T-cell (primary cell): Measurements from ENCODE around the gene CNP. TPM values are rescaled to one million over a fixed set of nuclear protein-coding genes. Genes with fewer than 3 reads are reported as not detected.

ENCODE experiments used
- ATAC-seq, 4 experiments: fragments of 200-7000 bp in 3 of 4; fragments of 150-1000 bp in 1 of 4; cut with Tn5 transposase; replicated peaks in 1 of 4; 1 replicate in 3 of 4; 2 replicates in 1 of 4; pipeline ENCODE4 v1.10.0; 2021; ENCODE audit warnings: moderate library complexity in 3 of 4, mild to moderate bottlenecking in 2 of 4, moderate number of reproducible peaks in 1 of 4
- CTCF ChIA-PET, 2 donors: fragments of 300-600 bp; sonication (Branson Sonifier 250); formaldehyde crosslinking; loops; one replicate each; lab custom pipeline; 2022; ENCODE audit warnings: antibody characterized with exemption in 2 of 2; lab: Charles Lee
- POLR2A ChIA-PET, 2 donors: fragments of 300-600 bp; sonication (Branson Sonifier 250); formaldehyde crosslinking; loops; one replicate each; lab custom pipeline; 2022; ENCODE audit warnings: antibody characterized with exemption in 2 of 2; lab: Charles Lee
- DNase-seq, 35 experiments: peaks; one replicate each; pipeline versions ENCODE4 v3.0.0 to v3.0.0-alpha.2; 2013 to 2023
- H3K27ac ChIP-seq: one replicate; pipeline ENCODE4 v1.5.1; 2013; ENCODE audit warnings: low read length
- H3K27me3 ChIP-seq, 2 experiments: replicated peaks in 1 of 2; 1 replicate in 1 of 2; 2 replicates in 1 of 2; pipeline versions ENCODE4 v1.6.1 to v1.7.0; 2013; ENCODE audit warnings: low read length in 1 of 2, mixed read lengths in 1 of 2; ENCODE audit not compliant: control insufficient read depth in 2 of 2, insufficient read depth in 2 of 2; ENCODE audit errors: extremely low read depth in 1 of 2
- H3K36me3 ChIP-seq, 2 donors: 1 replicate in 1 of 2; 2 replicates in 1 of 2; pipeline versions ENCODE4 v1.6.1 to v1.7.0; 2013; ENCODE audit warnings: low read length in 1 of 2; ENCODE audit not compliant: control insufficient read depth in 2 of 2, insufficient read depth in 1 of 2; ENCODE audit errors: extremely low read depth in 1 of 2
- H3K4me1 ChIP-seq, 2 experiments: 1 replicate in 1 of 2; 2 replicates in 1 of 2; pipeline versions ENCODE4 v1.6.1 to v1.7.0; 2013; ENCODE audit warnings: low read length in 2 of 2, mixed read lengths in 1 of 2; ENCODE audit not compliant: insufficient read depth in 2 of 2, control insufficient read depth in 1 of 2; ENCODE audit errors: extremely low read depth in 1 of 2
- H3K4me3 ChIP-seq, 2 donors: 1 replicate in 1 of 2; 2 replicates in 1 of 2; pipeline versions ENCODE4 v1.5.1 to v1.7.0; 2013; ENCODE audit warnings: mild to moderate bottlenecking in 2 of 2, low read length in 1 of 2, moderate library complexity in 1 of 2; ENCODE audit not compliant: control insufficient read depth in 1 of 2; ENCODE audit errors: extremely low read depth in 1 of 2
- H3K9me3 ChIP-seq: 2 replicates; pipeline ENCODE4 v1.7.0; 2013
- H3K27ac Mint-ChIP-seq, 2 donors: one replicate each; pipeline ENCODE4 v1.8.0; 2020 to 2021; ENCODE audit warnings: mild to moderate bottlenecking in 2 of 2, mixed read lengths in 2 of 2
- H3K27me3 Mint-ChIP-seq, 2 donors: one replicate each; pipeline ENCODE4 v1.8.0; 2021 to 2022; ENCODE audit warnings: mixed read lengths in 2 of 2
- H3K36me3 Mint-ChIP-seq: one replicate; pipeline ENCODE4 v1.8.0; 2021; ENCODE audit warnings: mixed read lengths
- H3K4me1 Mint-ChIP-seq, 3 donors: one replicate each; pipeline ENCODE4 v1.8.0; 2020 to 2022; ENCODE audit warnings: mixed read lengths in 3 of 3, mild to moderate bottlenecking in 1 of 3
- H3K4me3 Mint-ChIP-seq, 3 donors: one replicate each; pipeline ENCODE4 v1.8.0; 2020 to 2022; ENCODE audit warnings: mild to moderate bottlenecking in 3 of 3, mixed read lengths in 3 of 3, moderate library complexity in 3 of 3
- H3K9me3 Mint-ChIP-seq, 3 donors: one replicate each; pipeline ENCODE4 v1.8.0; 2020 to 2022; ENCODE audit warnings: mixed read lengths in 3 of 3
- WGBS: methylation state at CpG from one replicate; pipeline ENCODE4 v1.1.5; 2013; ENCODE audit warnings: missing lambda C conversion rate; ENCODE audit not compliant: insufficient coverage; 5-methylcytosine and 5-hydroxymethylcytosine counted together
- total RNA-seq, 35 experiments: library from RNA in 6 of 35; stranded (reverse) in 6 of 35; fragments of 120-200 nt in 1 of 35; gene quantifications; one replicate each; pipeline versions ENCODE4 v1.2.1 to v1.2.4 and lab custom pipeline; 2013 to 2026

The CNP gene
- total RNA-seq, 5 donors from 2014 or later (not counting 1 experiment from before 2014, with no cell fraction given): 24.4 to 36.2 (median 34.3) TPM

- Histone ChIP-seq H3K36me3 (no peaks in the 10 kb centered on the region), H3K4me1 (no peaks in the 10 kb centered on the region), H3K9me3 (no peaks in the 10 kb centered on the region), H3K27me3 (no peaks in the 10 kb centered on the region), H3K4me3 (no peak overlapping the region), H3K27ac (no peak overlapping the region)
- DNase-seq (no peak), ATAC-seq (no peak)
- Mint-ChIP-seq H3K9me3 (no peaks in the 10 kb centered on the region), H3K27ac (no peak overlapping the region), H3K27me3 (no peaks in the 10 kb centered on the region), H3K36me3 (no peaks in the 10 kb centered on the region), H3K4me3 (no peak overlapping the region), H3K4me1 (no peaks in the 10 kb centered on the region)
- POLR2A ChIA-PET: interaction anchor here (0.5 to 0.7 kb wide), 2 partner anchors 1312 to 1412 kb away, joined by 5 read pairs; no protein-coding TSS in a partner anchor
- CTCF ChIA-PET: interaction anchor here in 1 of 2 donors (0.6 kb wide), 1 partner anchor 1561 kb away, joined by 3 read pairs; no protein-coding TSS in a partner anchor
- 89% methylated on average over 8 of the region's 11 CpGs for WGBS
These were observed 17.7 kb upstream of the CNP start for GRCh38 chr17:41948762-41949460.

- Histone ChIP-seq H3K36me3 (no peaks in the 10 kb centered on the region), H3K4me3 (no peak overlapping the region), H3K9me3 (no peaks in the 10 kb centered on the region), H3K4me1 (no peaks in the 10 kb centered on the region), H3K27me3 (no peaks in the 10 kb centered on the region), H3K27ac (no peak overlapping the region)
- ChIA-PET POLR2A (no interaction called here), CTCF (interaction anchor here in 1 of 2 donors (0.7 kb wide), 1 partner anchor 10 kb away, joined by 3 read pairs; no protein-coding TSS in a partner anchor)
- H3K27ac Mint-ChIP-seq: no peak overlapping the region
- no peak overlapping the region for H3K4me3 Mint-ChIP-seq
- H3K36me3 Mint-ChIP-seq: no peaks in the 10 kb centered on the region
- H3K27me3 Mint-ChIP-seq: no peaks in the 10 kb centered on the region
- no CpG with 5 or more reads among the region's 6 CpGs for WGBS
- no peaks in the 10 kb centered on the region for H3K9me3 Mint-ChIP-seq
- ATAC-seq: no peak
- H3K4me1 Mint-ChIP-seq: no peaks in the 10 kb centered on the region
- DNase-seq: no peak
These were observed 10.1 kb upstream of the CNP start for GRCh38 chr17:41956522-41956921.

- WGBS: 78% methylated on average over 8 of the region's 11 CpGs
- Histone ChIP-seq H3K4me3 (no peak overlapping the region), H3K9me3 (no peaks in the 10 kb centered on the region), H3K4me1 (no peaks in the 10 kb centered on the region), H3K36me3 (no peaks in the 10 kb centered on the region), H3K27me3 (peaks cover 0 to 2% of the 10 kb centered on the region in 2 experiments), H3K27ac (no peak overlapping the region)
- POLR2A ChIA-PET: no interaction called here
- Mint-ChIP-seq H3K4me1 (no peaks in the 10 kb centered on the region), H3K4me3 (no peak overlapping the region), H3K27me3 (no peaks in the 10 kb centered on the region), H3K36me3 (no peaks in the 10 kb centered on the region), H3K9me3 (no peaks in the 10 kb centered on the region), H3K27ac (no peak overlapping the region)
- CTCF ChIA-PET: no interaction called here
- ATAC-seq: no peak
- DNase-seq: no peak
These were observed 9.3 kb upstream of the CNP start for GRCh38 chr17:41957031-41957868.

GRCh38 chr17:41957869-41958439 is 8.6 kb upstream of the CNP start:
- no peak overlapping the region for H3K4me3 ChIP-seq
- H3K4me1 ChIP-seq: peaks cover 0 to 4% of the 10 kb centered on the region in 2 experiments
- DNase-seq: no peak
- H3K36me3 ChIP-seq: no peaks in the 10 kb centered on the region
- H3K9me3 ChIP-seq: no peaks in the 10 kb centered on the region
- POLR2A ChIA-PET: no interaction called here
- peaks cover 0 to 7% of the 10 kb centered on the region in 2 experiments for H3K27me3 ChIP-seq
- H3K27ac ChIP-seq: no peak overlapping the region
- no peaks in the 10 kb centered on the region for H3K36me3 Mint-ChIP-seq
- no peaks in the 10 kb centered on the region for H3K4me1 Mint-ChIP-seq
- no peak for ATAC-seq
- no CpG with 5 or more reads among the region's 6 CpGs for WGBS
- H3K4me3 Mint-ChIP-seq: no peak overlapping the region
- CTCF ChIA-PET: interaction anchor here in 1 of 2 donors (0.9 kb wide), 1 partner anchor 27 kb away, joined by 3 read pairs; no protein-coding TSS in a partner anchor
- H3K27me3 Mint-ChIP-seq: no peaks in the 10 kb centered on the region
- H3K9me3 Mint-ChIP-seq: no peaks in the 10 kb centered on the region
- H3K27ac Mint-ChIP-seq: no peak overlapping the region

- Mint-ChIP-seq H3K27me3 (no peaks in the 10 kb centered on the region), H3K4me3 (no peak overlapping the region), H3K36me3 (no peaks in the 10 kb centered on the region), H3K27ac (no peak overlapping the region), H3K9me3 (no peaks in the 10 kb centered on the region), H3K4me1 (no peaks in the 10 kb centered on the region)
- Histone ChIP-seq H3K4me3 (no peak overlapping the region), H3K27me3 (peaks cover 0 to 8% of the 10 kb centered on the region in 2 experiments), H3K36me3 (no peaks in the 10 kb centered on the region), H3K4me1 (peaks cover 0 to 5% of the 10 kb centered on the region in 2 experiments), H3K9me3 (no peaks in the 10 kb centered on the region), H3K27ac (no peak overlapping the region)
- CTCF ChIA-PET: interaction anchor here (0.6 to 1.4 kb wide), 3 partner anchors 28 to 172 kb away, joined by 3 to 4 read pairs (median 4); partner anchors contain the start of gene ODAD4 (in 1 of the 2)
- POLR2A ChIA-PET: interaction anchor here in 1 of 2 donors (0.6 kb wide), 1 partner anchor 67 kb away, joined by 3 read pairs; no protein-coding TSS in a partner anchor
- WGBS: 88% methylated on average over 1 of the region's 2 CpGs
- DNase-seq (no peak), ATAC-seq (no peak)
These were observed 7.6 kb upstream of the CNP start for GRCh38 chr17:41959030-41959335.
